T-helper 2 cell treated with Interferon-gamma antibody and Interleukin-4, amounts not matched to agents 100 ng/mL and 5 ng/mL, for 36 hours (primary cell): ENCODE data around the gene APBB3. TPM values are rescaled to one million over a fixed set of nuclear protein-coding genes. Genes with fewer than 3 reads are reported as not detected.
"Not testable (repeated sequence)": the region's sequence is repeated elsewhere in the genome, so short reads cannot be mapped to it uniquely, and the experiment has no call there.

Experiments
- intact Hi-C: fragments of 100-400 bp; cut with micrococcal nuclease; formaldehyde crosslinking; loops from one replicate; pipeline ENCODE4 v1.15.1; 2023
- total RNA-seq: library from RNA; stranded (reverse); gene quantifications from 2 replicates; pipeline ENCODE4 v1.2.3, GENCODE V29; 2022

Gene APBB3
- total RNA-seq = 22.4 and 24.5 TPM in 2 replicates

GRCh38 chr5:140564196-140565023 is at the start of gene APBB3, which contains the start of gene SLC35A4:
Gene APBB3, minus strand, starts transcription at chr5:140564598. Its CDS starts 353 bp downstream, at chr5:140564245.
Gene SLC35A4, plus strand, starts transcription at chr5:140564828. Its CDS starts 2,342 bp downstream, at chr5:140567170.
- intact Hi-C loops = loop anchor here (1.0 to 5.0 kb wide), 10 partner anchors 8 to 452 kb away; partner anchors contain the start of genes ANKHD1, CYSTM1, EIF4EBP3 and IK

- intact Hi-C loops = no loop called here
Observed at GRCh38 chr5:140611020-140611521, 46.7 kb upstream of the APBB3 start.

GRCh38 chr5:140609126-140609525 is 44.7 kb upstream of the APBB3 start:
- intact Hi-C loops = no loop called here

- intact Hi-C loops = no loop called here
Observed at GRCh38 chr5:140608722-140609121, 44.3 kb upstream of the APBB3 start.

GRCh38 chr5:140607031-140607430 is 42.6 kb upstream of the APBB3 start:
- intact Hi-C loops = no loop called here

- intact Hi-C loops = no loop called here
Observed at GRCh38 chr5:140605879-140606278, 41.5 kb upstream of the APBB3 start.

GRCh38 chr5:140603734-140604133 is 39.3 kb upstream of the APBB3 start:
- intact Hi-C loops = no loop called here

- intact Hi-C loops = not testable (repeated sequence)
Observed at GRCh38 chr5:140603446-140603698, 39.0 kb upstream of the APBB3 start.

- intact Hi-C loops = no loop called here
Observed at GRCh38 chr5:140602147-140602546, 37.7 kb upstream of the APBB3 start.

- intact Hi-C loops = no loop called here
Observed at GRCh38 chr5:140600096-140600495, 35.7 kb upstream of the APBB3 start.

- intact Hi-C loops = no loop called here
Observed at GRCh38 chr5:140598836-140599235, 34.4 kb upstream of the APBB3 start.

GRCh38 chr5:140596321-140596741 is 31.9 kb upstream of the APBB3 start:
- intact Hi-C loops = no loop called here

- intact Hi-C loops = no loop called here
Observed at GRCh38 chr5:140595538-140596300, 31.3 kb upstream of the APBB3 start.

GRCh38 chr5:140594169-140594568 is 29.8 kb upstream of the APBB3 start:
- intact Hi-C loops = no loop called here

GRCh38 chr5:140593070-140593469 is 28.7 kb upstream of the APBB3 start:
- intact Hi-C loops = not testable (repeated sequence)

- intact Hi-C loops = no loop called here
Observed at GRCh38 chr5:140591747-140592372, 27.5 kb upstream of the APBB3 start.

- intact Hi-C loops = no loop called here
Observed at GRCh38 chr5:140590861-140591260, 26.5 kb upstream of the APBB3 start.

- intact Hi-C loops = no loop called here
Observed at GRCh38 chr5:140588311-140589070, 24.1 kb upstream of the APBB3 start.

- intact Hi-C loops = no loop called here
Observed at GRCh38 chr5:140587495-140587894, 23.1 kb upstream of the APBB3 start.

- intact Hi-C loops = not testable (repeated sequence)
Observed at GRCh38 chr5:140579188-140579747, 14.9 kb upstream of the APBB3 start.

GRCh38 chr5:140576776-140577201 is 12.4 kb upstream of the APBB3 start:
- intact Hi-C loops = no loop called here
